ENCODE data around the gene FREM2.

DNA sequence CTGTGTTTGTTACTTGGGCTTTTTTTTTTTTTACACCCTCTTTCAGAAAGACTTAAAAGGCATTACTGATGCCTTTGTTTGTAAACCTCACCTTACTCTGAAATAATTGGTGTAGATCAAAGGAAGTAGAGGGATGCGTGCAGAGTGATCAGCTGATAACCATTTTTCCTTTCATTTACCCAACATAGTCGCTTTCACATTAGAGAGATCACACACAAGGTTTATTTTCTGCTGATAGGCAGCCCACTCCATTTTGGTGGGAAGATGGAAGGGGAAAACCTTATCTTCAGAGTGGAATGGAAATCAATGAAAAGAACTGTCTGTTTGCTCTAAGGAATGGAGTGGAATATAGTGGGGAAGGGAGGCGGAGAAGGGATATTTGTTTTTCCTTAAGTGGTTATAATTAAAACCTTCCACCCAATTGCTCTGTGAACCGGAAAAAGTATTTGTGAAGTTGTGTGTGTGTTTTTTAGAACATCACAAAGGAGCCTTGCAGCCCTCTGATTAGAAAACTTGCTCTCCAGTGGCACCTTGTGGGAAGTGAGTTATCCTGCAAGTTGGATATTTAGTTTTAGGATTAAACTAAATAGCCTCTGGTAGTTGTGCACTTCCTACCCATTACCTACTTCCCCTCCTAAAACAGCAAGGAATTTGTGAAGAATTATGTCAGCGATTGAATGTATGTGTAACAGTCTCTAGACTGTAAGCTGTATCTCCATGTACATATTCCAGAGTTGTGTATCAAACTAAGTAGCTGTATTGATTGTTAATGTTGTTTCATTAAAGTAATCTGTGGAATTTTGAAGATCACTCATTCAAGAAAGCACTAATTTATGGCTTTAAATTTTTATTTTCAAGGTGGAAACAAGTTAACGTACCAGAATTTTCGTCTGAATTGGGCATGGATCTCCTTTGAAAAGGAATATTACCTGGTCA lies 76.8 kb downstream of the FREM2 start:
- TF ChIP-seq EZH2 (optimal IDR thresholded peaks at IDR 0.05; ENCODE audit: low read depth, low read length) (no peak), CTCF (IDR thresholded peaks at IDR 0.05; ENCODE audit: low read length) (peak; percentile 48)

Data from MM.1S (cell line).